Activated naive CD8-positive, alpha-beta T cell (primary cell): ENCODE measurements around the gene PEX14.

Experiments used
- H3K27ac Mint-ChIP-seq: one replicate; pipeline ENCODE4 v1.8.0; 2021; ENCODE audit warnings: mixed read lengths
- H3K27me3 Mint-ChIP-seq: one replicate; pipeline ENCODE4 v1.8.0; 2021; ENCODE audit warnings: mixed read lengths
- H3K36me3 Mint-ChIP-seq: one replicate; pipeline ENCODE4 v1.8.0; 2021; ENCODE audit warnings: mixed read lengths
- H3K4me1 Mint-ChIP-seq: one replicate; pipeline ENCODE4 v1.8.0; 2021; ENCODE audit warnings: low read depth, mixed read lengths
- H3K4me3 Mint-ChIP-seq: one replicate; pipeline ENCODE4 v1.8.0; 2021; ENCODE audit warnings: mild to moderate bottlenecking, mixed read lengths
- H3K9me3 Mint-ChIP-seq: one replicate; pipeline ENCODE4 v1.8.0; 2021; ENCODE audit warnings: low read depth, mixed read lengths

PEX14 gene

DNA sequence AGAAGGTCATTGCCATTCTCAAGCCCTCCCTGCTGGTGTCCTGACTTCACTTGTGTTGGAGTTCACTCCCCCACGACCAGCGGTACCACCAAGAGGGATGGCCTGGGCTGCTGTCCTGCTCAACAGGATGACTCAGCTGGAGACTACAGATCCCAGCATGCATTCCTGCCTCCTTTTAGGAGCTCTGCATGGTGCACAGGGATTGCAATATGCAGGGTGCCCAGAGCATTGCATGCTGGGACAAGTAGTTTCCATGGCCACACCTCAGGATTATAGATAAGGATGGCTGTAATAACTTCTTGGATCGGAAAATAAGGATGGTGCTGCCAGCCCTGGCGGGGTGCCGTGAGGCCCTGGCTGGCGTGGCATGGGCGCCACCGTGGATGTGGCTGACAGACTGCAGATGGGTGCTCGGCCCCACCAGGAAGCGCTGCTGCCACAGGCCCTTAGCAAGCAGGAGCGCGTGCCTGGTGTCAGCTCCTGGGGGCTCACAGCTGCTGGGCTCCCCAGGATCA, 171.7 kb downstream of the PEX14 start:
- Mint-ChIP-seq H3K4me3 (no peak overlapping the region), H3K36me3 (peaks cover 2% of the 10 kb centered on the region), H3K27ac (no peak overlapping the region), H3K27me3 (no peaks in the 10 kb centered on the region), H3K4me1 (no peaks in the 10 kb centered on the region), H3K9me3 (no peaks in the 10 kb centered on the region)

DNA sequence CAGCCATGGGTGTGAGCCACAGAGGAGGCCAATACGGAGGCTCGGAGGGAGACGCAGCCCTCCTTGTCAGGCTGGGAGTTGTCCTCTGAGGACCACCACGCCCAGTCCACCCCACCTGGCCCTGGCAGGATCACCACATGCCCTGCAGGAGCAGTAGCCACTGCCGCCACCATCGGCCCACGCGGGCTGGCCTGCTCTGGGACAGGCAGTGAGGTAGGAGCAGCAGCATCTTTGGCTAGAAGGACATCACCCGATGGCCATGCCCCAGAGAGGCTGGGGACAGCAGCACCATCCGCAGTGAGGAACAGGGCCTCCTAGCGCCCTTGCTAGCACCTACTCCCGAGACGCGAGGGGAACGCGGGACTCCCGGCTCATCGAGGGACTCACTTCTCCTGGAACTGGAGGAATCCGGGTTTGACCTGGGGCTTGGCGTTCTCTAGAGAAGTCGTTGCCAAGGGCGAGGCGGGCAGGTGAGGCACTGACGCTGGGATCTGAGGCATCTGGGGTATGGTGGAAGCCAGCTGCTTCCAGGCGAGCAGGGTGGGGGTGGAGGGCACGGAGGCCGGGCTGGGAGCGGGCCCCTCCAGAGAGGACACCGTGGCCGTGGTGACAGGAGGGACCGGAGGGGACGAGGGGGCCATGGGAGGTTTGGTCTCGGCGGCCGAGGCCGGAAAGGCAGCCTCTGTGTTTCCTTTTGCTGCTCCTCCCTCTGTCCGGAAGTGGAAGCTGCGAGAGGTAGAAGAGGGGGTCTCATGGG, 172.8 kb downstream of the PEX14 start:
- Mint-ChIP-seq H3K36me3 (peaks cover 2% of the 10 kb centered on the region), H3K27me3 (no peaks in the 10 kb centered on the region), H3K27ac (no peak overlapping the region)

DNA sequence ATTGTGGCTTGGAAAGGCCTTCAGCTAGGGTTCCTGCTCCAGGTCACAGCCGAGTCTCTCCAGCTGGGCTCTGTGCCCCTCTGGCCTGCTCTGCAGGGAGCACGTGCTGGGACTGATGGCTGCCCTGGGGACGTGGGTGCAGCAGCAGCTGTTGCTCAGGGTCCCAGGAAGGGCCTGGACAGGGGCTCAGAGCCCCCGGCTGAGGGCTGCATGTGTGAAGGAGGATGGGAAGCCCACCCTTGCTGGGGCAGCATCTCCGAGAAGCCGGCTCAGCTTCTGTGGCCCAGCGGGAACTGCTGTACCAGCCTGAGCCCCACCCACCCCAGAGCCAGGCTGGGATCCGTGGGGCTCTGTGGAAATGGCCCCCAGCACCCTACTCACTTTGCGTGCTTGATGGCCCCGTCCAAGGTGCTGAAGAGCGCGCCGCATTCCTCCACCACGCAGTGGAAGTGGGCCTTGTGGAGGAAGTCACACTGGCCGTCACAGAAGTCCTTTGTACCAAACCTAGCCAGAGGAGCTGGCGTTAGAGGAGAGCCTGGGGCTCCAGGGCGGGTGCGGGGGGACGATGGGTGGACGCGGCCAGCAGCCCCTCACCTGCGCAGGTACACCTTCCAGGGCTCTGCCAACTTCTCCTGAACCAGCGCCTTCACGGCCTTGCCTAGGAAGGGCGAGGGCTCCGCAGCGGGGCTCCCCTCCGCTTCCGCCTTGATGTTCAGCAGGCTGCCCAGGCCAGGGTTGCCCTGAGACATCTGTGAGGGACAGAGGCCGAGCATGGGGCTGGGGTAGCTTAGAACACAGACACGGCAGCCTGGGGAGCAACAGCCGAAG, 174.2 kb downstream of the PEX14 start:
- Mint-ChIP-seq H3K27me3 (no peaks in the 10 kb centered on the region), H3K4me1 (no peaks in the 10 kb centered on the region), H3K36me3 (peaks cover 2% of the 10 kb centered on the region), H3K9me3 (no peaks in the 10 kb centered on the region), H3K27ac (no peak overlapping the region), H3K4me3 (no peak overlapping the region)

More for the DNA sequence above, 172.8 kb downstream of the PEX14 start:
- Mint-ChIP-seq H3K4me1 (no peaks in the 10 kb centered on the region), H3K4me3 (no peak overlapping the region), H3K9me3 (no peaks in the 10 kb centered on the region)

DNA sequence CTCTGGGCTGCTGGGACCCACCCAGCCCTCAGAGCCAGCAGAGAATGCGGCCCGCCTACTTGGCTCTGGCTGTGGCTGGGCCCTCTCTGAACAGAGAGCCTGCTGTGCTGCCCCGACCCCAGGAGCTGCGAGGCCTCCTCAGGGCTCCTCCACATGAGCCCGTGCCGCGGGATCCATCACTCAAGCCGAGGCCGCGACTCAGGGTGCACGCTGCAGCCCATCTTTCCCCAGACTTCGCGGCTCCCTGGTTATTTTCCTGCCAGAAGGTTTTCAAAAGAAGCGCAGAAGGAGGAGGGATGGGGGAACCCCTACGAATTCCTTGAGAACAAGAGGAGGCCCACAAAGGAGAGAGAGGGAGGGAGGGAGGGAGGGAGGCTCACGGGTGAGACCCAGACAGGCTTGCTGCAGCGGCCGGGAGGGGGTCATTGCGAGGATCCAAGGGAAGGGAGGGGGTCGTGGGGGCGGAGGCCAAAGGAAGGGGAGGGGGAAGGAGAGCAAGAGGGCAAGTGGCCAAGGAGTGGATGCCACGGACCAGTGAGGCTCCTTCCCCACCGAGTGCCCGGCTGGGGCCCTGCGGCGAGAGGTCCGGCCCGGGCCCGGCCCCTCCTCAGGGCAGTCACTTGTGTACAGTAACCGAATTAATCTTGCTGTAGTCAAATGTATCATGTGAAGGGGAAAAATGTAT, 174.9 kb downstream of the PEX14 start:
- Mint-ChIP-seq H3K27ac (no peak overlapping the region), H3K4me3 (no peak overlapping the region), H3K27me3 (no peaks in the 10 kb centered on the region), H3K9me3 (no peaks in the 10 kb centered on the region), H3K36me3 (peaks cover 2% of the 10 kb centered on the region), H3K4me1 (no peaks in the 10 kb centered on the region)

DNA sequence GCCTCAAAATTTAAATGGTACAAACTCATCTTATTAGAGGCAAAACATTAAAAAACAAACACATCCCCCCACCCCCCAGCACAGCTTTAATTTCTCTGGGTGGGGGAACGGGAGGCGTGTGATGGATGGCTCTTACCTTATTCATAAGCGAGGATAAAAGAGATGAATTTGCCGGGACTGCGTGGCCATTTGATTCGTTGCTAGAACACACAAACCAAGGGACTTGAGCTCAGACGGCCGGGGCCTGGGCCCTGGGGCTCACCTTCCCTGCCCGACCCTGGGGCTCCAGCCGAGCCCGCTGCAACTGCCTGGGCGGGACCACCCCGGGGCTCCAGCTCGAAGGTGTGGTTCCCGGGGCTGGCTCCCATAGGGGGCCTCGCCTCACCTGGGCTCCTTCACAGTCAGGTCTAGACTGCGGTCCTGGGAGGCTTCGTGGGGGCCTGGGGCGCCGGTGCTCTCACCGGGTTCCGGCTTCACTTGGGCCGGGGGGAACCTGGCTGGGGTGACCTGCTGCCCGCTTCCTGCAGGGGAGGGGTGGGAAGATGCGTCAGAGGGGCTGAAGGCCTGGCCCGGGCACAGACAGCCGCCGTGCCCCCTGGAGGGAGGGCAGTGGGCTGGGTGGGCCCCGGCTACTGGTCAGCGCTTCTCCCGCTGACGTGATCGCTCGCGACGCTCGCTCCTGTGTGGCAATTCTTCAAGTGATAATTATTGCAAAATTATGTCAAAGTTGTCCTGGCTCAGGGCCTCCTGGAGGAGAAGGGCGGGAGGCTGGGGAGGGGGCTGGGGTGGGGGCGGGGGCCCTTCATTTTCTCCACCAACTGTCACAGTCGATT, 176.0 kb downstream of the PEX14 start:
- Mint-ChIP-seq H3K27me3 (no peaks in the 10 kb centered on the region), H3K36me3 (no peaks in the 10 kb centered on the region), H3K4me1 (no peaks in the 10 kb centered on the region), H3K9me3 (no peaks in the 10 kb centered on the region), H3K27ac (no peak overlapping the region), H3K4me3 (no peak overlapping the region)

DNA sequence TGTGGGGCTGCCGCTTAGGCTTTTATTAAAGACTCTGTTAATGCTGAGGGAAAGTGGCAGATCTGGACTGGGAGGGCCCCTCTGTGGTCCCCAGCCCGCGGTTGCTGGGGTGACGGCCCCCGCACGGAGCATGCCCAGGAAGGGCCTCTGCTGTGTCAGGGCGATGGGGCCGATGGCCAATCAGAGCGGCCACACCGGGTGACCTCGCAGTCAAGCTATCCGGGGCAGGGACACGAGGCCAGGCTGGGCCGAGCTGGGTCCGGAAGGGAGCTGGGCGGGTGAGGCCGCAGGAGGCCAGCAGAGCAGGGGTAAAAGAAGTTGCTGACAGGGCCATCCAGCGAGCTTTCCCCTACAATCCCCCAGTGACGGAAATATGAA, 176.6 kb downstream of the PEX14 start:
- Mint-ChIP-seq H3K4me1 (no peaks in the 10 kb centered on the region), H3K9me3 (no peaks in the 10 kb centered on the region), H3K27ac (no peak overlapping the region), H3K27me3 (no peaks in the 10 kb centered on the region), H3K4me3 (no peak overlapping the region), H3K36me3 (no peaks in the 10 kb centered on the region)

DNA sequence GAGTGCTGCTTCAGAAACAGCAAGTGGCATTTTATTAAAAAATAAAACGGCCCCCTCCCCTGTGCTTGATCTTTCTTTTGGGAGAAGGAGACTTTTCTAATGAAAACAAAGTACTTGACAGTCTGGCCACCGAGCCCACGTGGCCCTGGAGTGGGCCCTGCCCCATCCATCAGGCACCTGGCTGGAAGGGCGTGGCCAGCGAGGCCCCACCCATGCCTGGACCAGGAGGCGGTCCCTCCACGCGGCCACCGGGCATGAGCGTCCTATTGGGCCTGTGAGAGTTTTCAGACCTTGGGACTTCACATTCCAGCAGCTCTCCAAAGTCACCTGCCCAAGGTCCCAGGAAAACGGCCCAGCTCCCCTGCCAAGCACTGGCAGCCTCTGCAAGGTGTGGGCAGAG, 177.0 kb downstream of the PEX14 start:
- Mint-ChIP-seq H3K4me3 (no peak overlapping the region), H3K4me1 (no peaks in the 10 kb centered on the region)

DNA sequence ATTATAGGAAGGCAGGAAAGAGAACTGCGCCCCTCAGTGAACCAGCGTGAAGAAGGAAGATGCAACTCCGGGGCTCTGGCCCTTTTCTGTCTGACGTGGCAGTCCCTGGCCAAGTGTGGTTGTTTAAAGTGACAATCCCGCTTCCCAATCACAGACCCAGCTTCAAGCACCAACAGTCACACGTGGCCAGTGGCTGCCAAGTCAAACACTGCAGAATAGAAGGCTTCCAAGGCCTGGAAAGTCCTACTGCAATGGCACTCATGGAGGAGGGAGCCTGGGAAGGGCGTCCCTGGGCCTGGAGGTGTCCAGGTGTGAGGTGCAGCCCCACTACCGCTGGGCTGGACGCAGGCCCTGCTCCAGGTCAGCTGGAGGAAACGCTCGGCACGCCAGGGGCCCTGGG, 177.9 kb downstream of the PEX14 start:
- Mint-ChIP-seq H3K9me3 (no peaks in the 10 kb centered on the region), H3K27me3 (no peaks in the 10 kb centered on the region), H3K4me3 (no peak overlapping the region), H3K27ac (no peak overlapping the region), H3K4me1 (no peaks in the 10 kb centered on the region), H3K36me3 (no peaks in the 10 kb centered on the region)

More for the DNA sequence above, 177.0 kb downstream of the PEX14 start:
- Mint-ChIP-seq H3K36me3 (no peaks in the 10 kb centered on the region), H3K27me3 (no peaks in the 10 kb centered on the region), H3K27ac (no peak overlapping the region), H3K9me3 (no peaks in the 10 kb centered on the region)

DNA sequence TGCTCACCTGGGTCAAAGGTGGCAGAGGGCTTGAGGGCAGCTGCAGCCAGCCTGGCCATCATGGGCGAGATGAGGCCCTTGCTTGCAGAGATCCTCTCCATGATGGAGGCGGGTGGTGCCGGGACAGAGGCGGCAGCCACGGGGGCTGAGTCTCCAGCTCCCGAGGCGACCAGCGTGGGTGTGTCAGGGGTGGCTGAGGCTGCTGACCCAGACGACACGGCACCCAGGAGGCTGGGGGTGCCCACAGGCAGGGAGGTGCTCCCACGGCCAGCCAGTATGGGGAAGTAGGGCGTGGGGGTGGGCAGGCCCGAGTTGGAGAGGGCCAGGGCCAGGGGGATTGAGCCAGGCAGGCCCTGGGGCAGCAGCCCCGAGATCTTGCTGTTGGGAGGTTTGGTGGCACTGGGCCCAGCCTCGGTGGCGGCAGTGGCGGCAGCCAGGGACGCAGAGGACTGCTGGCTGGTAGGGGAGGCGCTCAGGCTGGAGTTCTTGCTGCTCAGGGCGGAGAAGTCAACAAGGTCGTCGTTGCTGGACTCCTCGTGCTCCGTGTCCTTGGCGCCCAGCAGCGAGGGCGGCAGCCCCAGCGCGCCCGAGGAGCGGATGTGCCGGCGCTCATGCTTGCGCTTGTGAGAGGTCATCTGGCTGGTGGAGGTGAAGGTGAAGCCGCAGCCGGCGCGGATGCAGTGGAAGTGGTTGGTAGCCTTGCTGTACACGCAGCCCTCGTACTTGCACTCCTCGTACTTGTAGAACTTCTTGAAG, 178.8 kb downstream of the PEX14 start:
- Mint-ChIP-seq H3K27ac (no peak overlapping the region), H3K4me3 (no peak overlapping the region), H3K4me1 (no peaks in the 10 kb centered on the region), H3K36me3 (no peaks in the 10 kb centered on the region), H3K27me3 (no peaks in the 10 kb centered on the region), H3K9me3 (no peaks in the 10 kb centered on the region)

DNA sequence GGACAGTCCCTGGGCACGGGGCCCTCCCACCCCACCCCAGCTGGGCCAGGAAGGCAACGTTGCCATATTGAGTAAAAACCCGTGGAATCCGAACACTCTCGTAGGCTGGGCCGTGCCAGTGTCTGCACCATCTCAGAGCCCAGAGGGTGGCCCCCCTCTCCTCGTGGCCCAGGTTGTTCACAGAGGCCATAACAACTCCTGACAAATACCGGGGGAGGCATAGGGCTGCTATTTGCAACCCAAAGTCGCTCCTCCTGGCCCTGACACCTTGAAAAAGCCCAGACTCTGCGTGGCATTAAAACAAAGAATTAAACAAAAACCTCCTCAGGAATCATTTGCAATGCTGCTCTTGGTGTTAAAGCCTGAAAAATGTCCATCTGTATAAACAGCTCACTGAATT, 180.3 kb downstream of the PEX14 start:
- no peaks in the 10 kb centered on the region for H3K36me3 Mint-ChIP-seq
- no peaks in the 10 kb centered on the region for H3K27me3 Mint-ChIP-seq
- H3K4me3 Mint-ChIP-seq: no peak overlapping the region
- no peaks in the 10 kb centered on the region for H3K9me3 Mint-ChIP-seq
- H3K27ac Mint-ChIP-seq: no peak overlapping the region
- H3K4me1 Mint-ChIP-seq: no peaks in the 10 kb centered on the region

DNA sequence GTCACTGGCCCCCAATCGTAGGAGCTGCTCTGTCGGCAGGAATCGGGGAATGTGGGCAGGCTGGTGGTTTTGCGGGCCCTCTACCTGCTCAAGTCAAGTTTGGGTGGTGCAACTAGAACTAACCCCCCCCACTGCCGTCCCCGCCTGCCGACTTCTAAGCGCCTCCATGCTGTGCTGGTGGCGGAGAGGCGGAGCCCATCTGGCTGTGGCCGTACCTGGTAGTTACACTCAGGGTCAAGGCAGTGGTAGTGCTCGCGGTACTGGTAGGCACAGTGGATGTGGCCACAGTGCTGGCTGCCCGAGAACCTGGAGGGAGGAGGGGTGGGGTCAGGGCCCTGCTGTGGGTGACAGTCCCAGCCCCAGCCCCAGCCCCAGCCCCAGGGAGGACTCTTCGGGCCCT, 181.7 kb downstream of the PEX14 start:
- Mint-ChIP-seq H3K9me3 (no peaks in the 10 kb centered on the region), H3K4me1 (no peaks in the 10 kb centered on the region), H3K4me3 (no peak overlapping the region), H3K27ac (no peak overlapping the region), H3K27me3 (no peaks in the 10 kb centered on the region), H3K36me3 (no peaks in the 10 kb centered on the region)

DNA sequence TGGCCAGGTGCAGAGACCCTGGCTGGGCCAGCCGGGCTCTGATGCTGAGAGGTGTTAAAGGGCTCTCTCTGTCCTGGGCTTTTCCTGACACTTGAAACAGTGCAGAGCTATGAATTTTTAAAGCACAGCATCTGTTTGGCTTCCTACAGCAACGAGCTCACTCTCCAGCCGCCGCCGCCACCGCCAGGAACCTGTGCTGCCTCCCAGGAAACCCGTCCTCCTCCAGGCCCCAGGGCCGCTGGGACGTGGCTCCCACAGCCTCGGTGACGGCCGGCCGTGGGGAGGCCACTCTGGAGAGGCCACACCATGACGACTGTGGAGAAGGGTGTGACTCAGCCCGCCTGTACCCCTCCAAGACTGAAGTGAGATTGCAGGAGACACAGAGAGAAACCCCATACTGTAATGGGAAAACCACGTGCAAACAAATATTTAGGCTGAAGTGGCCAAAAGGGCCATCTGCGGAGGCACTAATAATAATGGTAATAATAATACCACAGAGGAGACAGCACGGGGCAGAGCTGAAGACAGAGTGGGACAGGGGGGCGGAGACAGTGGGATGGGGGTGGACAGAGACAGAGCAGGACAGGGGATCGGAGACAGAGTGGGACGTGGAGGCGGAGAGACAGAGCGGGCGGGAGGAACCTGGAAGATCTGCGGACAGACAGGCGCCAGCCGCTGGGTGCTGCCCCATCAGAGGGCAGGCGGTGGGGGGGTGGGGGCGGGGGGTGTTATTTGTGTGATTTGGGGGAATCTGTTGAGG, 182.5 kb downstream of the PEX14 start:
- H3K4me3 Mint-ChIP-seq: no peak overlapping the region
- no peaks in the 10 kb centered on the region for H3K27me3 Mint-ChIP-seq
- no peaks in the 10 kb centered on the region for H3K36me3 Mint-ChIP-seq
- H3K27ac Mint-ChIP-seq: no peak overlapping the region
- H3K4me1 Mint-ChIP-seq: no peaks in the 10 kb centered on the region
- H3K9me3 Mint-ChIP-seq: no peaks in the 10 kb centered on the region

DNA sequence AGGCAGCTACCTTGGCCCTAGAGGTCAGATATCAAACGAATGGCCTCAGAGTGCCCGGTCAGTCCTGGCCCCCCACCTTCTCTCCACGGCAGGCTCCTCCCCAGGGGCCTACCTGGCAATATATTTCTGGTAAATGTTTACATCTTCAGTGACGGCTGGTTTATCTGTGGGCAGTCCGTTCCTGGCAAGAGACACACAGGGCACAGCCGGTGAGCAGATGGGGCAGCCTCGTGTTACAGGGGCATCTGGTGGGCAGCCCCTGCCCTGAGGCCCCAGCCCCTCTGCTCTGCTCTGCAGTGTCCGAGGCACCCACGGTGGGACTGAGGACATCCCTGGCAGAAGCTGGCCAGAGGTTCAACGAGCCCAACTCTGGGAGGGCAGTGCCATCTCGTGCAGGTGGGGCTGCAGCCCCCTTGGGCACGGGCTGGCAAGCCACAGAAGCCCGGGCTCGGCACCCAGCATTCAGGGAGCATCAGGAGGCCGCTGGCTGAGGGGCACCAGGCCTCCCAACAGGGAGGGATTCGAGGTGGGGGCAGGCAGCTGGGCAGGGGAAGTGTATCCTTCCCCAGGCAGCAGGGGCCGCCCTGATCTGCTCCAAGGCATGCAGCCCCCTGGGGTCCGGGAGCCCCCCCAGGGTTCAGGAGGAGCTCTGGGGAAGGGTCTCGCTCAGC, 183.8 kb downstream of the PEX14 start:
- Mint-ChIP-seq H3K36me3 (no peaks in the 10 kb centered on the region), H3K9me3 (no peaks in the 10 kb centered on the region)

More for the DNA sequence above, 183.8 kb downstream of the PEX14 start:
- no peak overlapping the region for H3K4me3 Mint-ChIP-seq
- H3K27ac Mint-ChIP-seq: no peak overlapping the region
- no peaks in the 10 kb centered on the region for H3K4me1 Mint-ChIP-seq
- no peaks in the 10 kb centered on the region for H3K27me3 Mint-ChIP-seq
